HepG2 (cell line): Measurements from ENCODE around the gene DKKL1.

Experiments
- ATF2 ChIP-seq: sonication (generic); formaldehyde crosslinking; IDR thresholded peaks from 2 replicates; pipeline ENCODE4 v1.4.0; 2020; ENCODE audit warnings: missing genetic modification reagents
- ATF3 ChIP-seq: sonication (generic); formaldehyde crosslinking; IDR thresholded peaks from 2 replicates; pipeline ENCODE4 v1.4.0; 2020; ENCODE audit warnings: missing genetic modification reagents
- BRF2 ChIP-seq: sonication (generic); formaldehyde crosslinking; IDR thresholded peaks from 2 replicates; pipeline ENCODE4 v1.8.1; 2022; ENCODE audit warnings: mild to moderate bottlenecking, missing genetic modification reagents
- CTCF ChIP-seq: sonication (generic); formaldehyde crosslinking; IDR thresholded peaks from 2 replicates; pipeline ENCODE4 v1.5.0; 2020; ENCODE audit warnings: mild to moderate bottlenecking, missing genetic modification reagents, moderate library complexity
- EP300 ChIP-seq, 3 experiments: sonication (generic) in 1 of 3; formaldehyde crosslinking in 1 of 3; IDR thresholded peaks; 2 replicates each; pipeline versions ENCODE4 v1.5.1 to v1.6.1; 2011 to 2020; ENCODE audit warnings: low read depth in 2 of 3, low read length in 2 of 3, borderline replicate concordance in 1 of 3, improper control_type of control experiment in 1 of 3, mild to moderate bottlenecking in 1 of 3, missing genetic modification reagents in 1 of 3, moderate library complexity in 1 of 3
- GTF2F1 ChIP-seq: fragments of 150-350 bp; IDR thresholded peaks from 2 replicates; pipeline ENCODE4 v1.6.1; 2014; ENCODE audit warnings: low read length
- HOMEZ ChIP-seq: IDR thresholded peaks from 2 replicates; pipeline ENCODE4 v1.6.1; 2016; ENCODE audit warnings: low read depth
- NFE2L1 ChIP-seq: sonication (generic); formaldehyde crosslinking; IDR thresholded peaks from 2 replicates; pipeline ENCODE4 v1.4.0; 2020; ENCODE audit warnings: missing genetic modification reagents, mild to moderate bottlenecking, borderline replicate concordance
- RBM22 ChIP-seq: fragments of 200-400 bp; formaldehyde crosslinking; optimal IDR thresholded peaks from 2 replicates; pipeline ENCODE3; 2017; ENCODE audit warnings: mild to moderate bottlenecking, low read length, moderate library complexity
- TARDBP ChIP-seq: sonication (generic); formaldehyde crosslinking; IDR thresholded peaks from 2 replicates; pipeline ENCODE4 v1.8.0; 2022; ENCODE audit warnings: mild to moderate bottlenecking, missing genetic modification reagents
- ZBTB33 ChIP-seq: sonication (generic); formaldehyde crosslinking; IDR thresholded peaks from 2 replicates; pipeline ENCODE4 v1.4.0; 2020; ENCODE audit warnings: missing genetic modification reagents
- ZNF749 ChIP-seq: sonication (generic); formaldehyde crosslinking; IDR thresholded peaks from 2 replicates; pipeline ENCODE4 v1.8.0; 2022; ENCODE audit warnings: mild to moderate bottlenecking, missing genetic modification reagents, moderate library complexity, borderline replicate concordance

GRCh38 chr19:49328741-49329140, 34.9 kb upstream of the DKKL1 start:
- TF ChIP-seq ATF2 (CRISPR knock-in tag) = no peak
- TF ChIP-seq EP300 (IDR thresholded peaks at IDR 0.05; ENCODE audit: low read depth in 2 of 2, low read length in 2 of 2) = no peak
- no peak for TF ChIP-seq EP300 (CRISPR knock-in tag; IDR thresholded peaks at IDR 0.05; ENCODE audit: borderline replicate concordance)
- TF ChIP-seq HOMEZ (CRISPR knock-in tag) = no peak
- TF ChIP-seq ZNF749 = no peak
- no peak for TF ChIP-seq GTF2F1
- TF ChIP-seq ZBTB33 (CRISPR knock-in tag) = no peak
- no peak for TF ChIP-seq CTCF (CRISPR knock-in tag)
- TF ChIP-seq BRF2 (CRISPR knock-in tag) = no peak
- TF ChIP-seq RBM22 = no peak
- TF ChIP-seq TARDBP (CRISPR knock-in tag) = no peak
- TF ChIP-seq ATF3 = no peak
- TF ChIP-seq NFE2L1 = no peak
